ENCODE results near the gene KIF26B. TPM values are rescaled to one million over a fixed set of nuclear protein-coding genes. Genes with fewer than 3 reads are reported as not detected.

KIF26B gene
- total RNA-seq, 4 donors from 2014 or later = 0.20 to 0.79 (median 0.41) TPM; not detected in 1

- 87 to 100% methylated on average over 1 to 9 of the region's 9 CpGs for WGBS, 2 donors (ENCODE audit: low coverage in 1 of 2)
- Histone ChIP-seq H3K27me3 (peaks cover 3% of the 10 kb centered on the region), H3K4me1 (no peaks in the 10 kb centered on the region), H3K27ac (no peak overlapping the region), H3K9me3 (no peaks in the 10 kb centered on the region), H3K4me3 (no peak overlapping the region), H3K36me3 (no peaks in the 10 kb centered on the region)
- in situ Hi-C loops (cut with MboI; ENCODE audit: low pct_ligation_motif_present in 1 of 4, low pct_unique_long_range_greater_than_20kb in 1 of 4, low sequenced_read_pairs in 3 of 4) (no loop called here), intact Hi-C loops (cut with DNase I; ENCODE audit: low total_unique reads) (no loop called here)
- TF ChIP-seq EP300 (IDR thresholded peaks at IDR 0.05; ENCODE audit: low read depth) (no peak), POLR2A (IDR thresholded peaks at IDR 0.05) (no peak), POLR2AphosphoS5 (IDR thresholded peaks at IDR 0.05) (no peak)
- TF ChIP-seq, protein P1, sequence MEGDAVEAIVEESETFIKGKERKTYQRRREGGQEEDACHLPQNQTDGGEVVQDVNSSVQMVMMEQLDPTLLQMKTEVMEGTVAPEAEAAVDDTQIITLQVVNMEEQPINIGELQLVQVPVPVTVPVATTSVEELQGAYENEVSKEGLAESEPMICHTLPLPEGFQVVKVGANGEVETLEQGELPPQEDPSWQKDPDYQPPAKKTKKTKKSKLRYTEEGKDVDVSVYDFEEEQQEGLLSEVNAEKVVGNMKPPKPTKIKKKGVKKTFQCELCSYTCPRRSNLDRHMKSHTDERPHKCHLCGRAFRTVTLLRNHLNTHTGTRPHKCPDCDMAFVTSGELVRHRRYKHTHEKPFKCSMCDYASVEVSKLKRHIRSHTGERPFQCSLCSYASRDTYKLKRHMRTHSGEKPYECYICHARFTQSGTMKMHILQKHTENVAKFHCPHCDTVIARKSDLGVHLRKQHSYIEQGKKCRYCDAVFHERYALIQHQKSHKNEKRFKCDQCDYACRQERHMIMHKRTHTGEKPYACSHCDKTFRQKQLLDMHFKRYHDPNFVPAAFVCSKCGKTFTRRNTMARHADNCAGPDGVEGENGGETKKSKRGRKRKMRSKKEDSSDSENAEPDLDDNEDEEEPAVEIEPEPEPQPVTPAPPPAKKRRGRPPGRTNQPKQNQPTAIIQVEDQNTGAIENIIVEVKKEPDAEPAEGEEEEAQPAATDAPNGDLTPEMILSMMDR (IDR thresholded peaks at IDR 0.05) = no peak
- DNase-seq = no peak
These were observed 396.8 kb downstream of the KIF26B start for GRCh38 chr1:245551536-245551935.

GRCh38 chr1:245552331-245552730, 397.5 kb downstream of the KIF26B start:
- Histone ChIP-seq H3K4me1 (no peaks in the 10 kb centered on the region), H3K27ac (no peak overlapping the region), H3K4me3 (no peak overlapping the region), H3K27me3 (peaks cover 3% of the 10 kb centered on the region), H3K9me3 (no peaks in the 10 kb centered on the region), H3K36me3 (no peaks in the 10 kb centered on the region)
- intact Hi-C loops (cut with DNase I; ENCODE audit: low total_unique reads) (no loop called here), in situ Hi-C loops (cut with MboI; ENCODE audit: low pct_ligation_motif_present in 1 of 4, low pct_unique_long_range_greater_than_20kb in 1 of 4, low sequenced_read_pairs in 3 of 4) (no loop called here)
- 82 to 87% methylated on average over 4 to 9 of the region's 9 CpGs for WGBS, 2 donors (ENCODE audit: low coverage in 1 of 2)
- no peak for TF ChIP-seq POLR2A (IDR thresholded peaks at IDR 0.05)
- TF ChIP-seq, protein P1 (IDR thresholded peaks at IDR 0.05) = no peak
- TF ChIP-seq EP300 (IDR thresholded peaks at IDR 0.05; ENCODE audit: low read depth) = no peak
- no peak for TF ChIP-seq POLR2AphosphoS5 (IDR thresholded peaks at IDR 0.05)
- no peak for DNase-seq

- TF ChIP-seq POLR2AphosphoS5 (IDR thresholded peaks at IDR 0.05) (no peak), EP300 (IDR thresholded peaks at IDR 0.05; ENCODE audit: low read depth) (no peak), POLR2A (IDR thresholded peaks at IDR 0.05) (no peak)
- TF ChIP-seq, protein P1 (IDR thresholded peaks at IDR 0.05) = no peak
- WGBS, 2 donors (ENCODE audit: low coverage in 1 of 2) = 75 to 100% methylated on average over 1 to 3 of the region's 3 CpGs
- intact Hi-C loops (cut with DNase I; ENCODE audit: low total_unique reads) (no loop called here), in situ Hi-C loops (cut with MboI; ENCODE audit: low pct_ligation_motif_present in 1 of 4, low pct_unique_long_range_greater_than_20kb in 1 of 4, low sequenced_read_pairs in 3 of 4) (no loop called here)
- Histone ChIP-seq H3K27me3 (no peaks in the 10 kb centered on the region), H3K36me3 (no peaks in the 10 kb centered on the region), H3K27ac (no peak overlapping the region), H3K4me3 (no peak overlapping the region), H3K4me1 (no peaks in the 10 kb centered on the region), H3K9me3 (no peaks in the 10 kb centered on the region)
- DNase-seq = no peak
These were observed 401.3 kb downstream of the KIF26B start for GRCh38 chr1:245556057-245556456.

DNA sequence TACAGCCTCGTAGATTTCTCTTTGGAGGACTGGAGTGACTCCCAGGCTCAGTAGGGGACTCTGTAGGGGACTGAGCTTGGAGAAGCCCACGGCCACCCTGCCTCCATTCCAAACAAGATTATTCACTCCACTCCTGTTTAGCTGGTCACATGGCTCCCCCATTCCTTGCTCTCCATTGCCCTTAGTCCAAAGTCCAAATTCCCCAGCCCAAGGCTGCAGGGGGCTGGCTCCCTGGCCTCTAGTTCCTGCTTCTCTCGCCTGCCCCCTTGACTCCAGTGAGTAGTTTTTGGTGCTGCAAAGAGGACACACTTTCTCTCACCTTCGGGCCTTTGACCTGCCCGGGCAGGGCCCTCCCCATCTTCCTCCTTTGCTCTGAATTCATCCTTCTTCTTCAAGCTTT, 403.3 kb downstream of the KIF26B start:
- TF ChIP-seq POLR2A (IDR thresholded peaks at IDR 0.05) (no peak), EP300 (IDR thresholded peaks at IDR 0.05; ENCODE audit: low read depth) (no peak), POLR2AphosphoS5 (IDR thresholded peaks at IDR 0.05) (no peak)
- TF ChIP-seq, protein P1 (IDR thresholded peaks at IDR 0.05) = no peak
- Histone ChIP-seq H3K4me3 (no peak overlapping the region), H3K27ac (no peak overlapping the region), H3K36me3 (no peaks in the 10 kb centered on the region), H3K4me1 (no peaks in the 10 kb centered on the region), H3K9me3 (no peaks in the 10 kb centered on the region), H3K27me3 (no peaks in the 10 kb centered on the region)
- in situ Hi-C loops (cut with MboI; ENCODE audit: low pct_ligation_motif_present in 1 of 4, low pct_unique_long_range_greater_than_20kb in 1 of 4, low sequenced_read_pairs in 3 of 4) = no loop called here
- intact Hi-C loops (cut with DNase I; ENCODE audit: low total_unique reads) = no loop called here
- no peak for DNase-seq
- WGBS, 2 donors (ENCODE audit: low coverage in 1 of 2) = 79% methylated on average over 5 of the region's 5 CpGs; no CpG with 5 or more reads in 1 of the 2 donors

All from transverse colon (tissue), 4 donors.